Body of pancreas (tissue), 4 donors: ENCODE measurements around the gene PDHX. TPM values are rescaled to one million over a fixed set of nuclear protein-coding genes. Genes with fewer than 3 reads are reported as not detected.
"Not testable (repeated sequence)": the region's sequence is repeated elsewhere in the genome, so short reads cannot be mapped to it uniquely, and the experiment has no call there.

Experiments
- ATAC-seq: fragments of 150-250 bp; one replicate; pipeline ENCODE4 v1.9.1; 2016
- DNase-seq, 4 donors: peaks; one replicate each; pipeline ENCODE4 v3.0.0-alpha.2; 2019
- H3K27ac ChIP-seq, 4 donors: fragments of 200-600 bp; sonication (generic); 1 replicate in 3 of 4; 2 replicates in 1 of 4; pipeline versions ENCODE4 v1.5.1 to v1.6.1; 2016 to 2019; ENCODE audit warnings: mild to moderate bottlenecking in 1 of 4, mixed read lengths in 1 of 4, moderate library complexity in 1 of 4
- H3K27me3 ChIP-seq, 2 donors: fragments of 200-600 bp; sonication (generic); one replicate each; pipeline ENCODE4 v1.6.0; 2016; ENCODE audit warnings: mild to moderate bottlenecking in 1 of 2
- H3K36me3 ChIP-seq, 2 donors: fragments of 200-600 bp; sonication (generic); replicated peaks in 1 of 2; 2 replicates each; pipeline ENCODE4 v1.5.1; 2016; ENCODE audit warnings: low read depth in 2 of 2; ENCODE audit not compliant: insufficient read depth in 1 of 2
- H3K4me1 ChIP-seq: fragments of 200-600 bp; sonication (generic); one replicate; pipeline ENCODE4 v1.6.0; 2016
- H3K4me3 ChIP-seq, 2 donors: fragments of 200-600 bp; sonication (generic); 1 replicate in 1 of 2; 2 replicates in 1 of 2; pipeline ENCODE4 v1.5.1; 2016 to 2019
- H3K9me3 ChIP-seq, 3 donors: fragments of 200-600 bp; sonication (generic); 1 replicate in 2 of 3; 2 replicates in 1 of 3; pipeline ENCODE4 v1.5.1; 2016
- CTCF ChIP-seq, 7 experiments: fragments of 450-650 bp in 4 of 7; fragments of 200-600 bp in 3 of 7; sonication (generic) in 3 of 7; IDR thresholded peaks; one replicate each; pipeline ENCODE4 v1.5.1; 2016 to 2019; ENCODE audit warnings: antibody characterized with exemption in 7 of 7
- POLR2A ChIP-seq, 3 donors: fragments of 450-650 bp; IDR thresholded peaks; one replicate each; pipeline ENCODE4 v1.6.1; 2016; ENCODE audit warnings: antibody characterized with exemption in 3 of 3, mild to moderate bottlenecking in 2 of 3
- WGBS, 2 donors: methylation state at CpG; one replicate each; pipeline ENCODE4 v1.1.5; 2017; 5-methylcytosine and 5-hydroxymethylcytosine counted together
- intact Hi-C: fragments of 100-400 bp; cut with DNase I; formaldehyde crosslinking; loops from one replicate; pipeline ENCODE4 v1.15.1; 2023
- total RNA-seq, 2 donors: library from RNA; depleted of rRNA; stranded (reverse); fragments of >200 nt; gene quantifications; one replicate each; pipeline ENCODE4 v1.1.0, GENCODE V29; 2016

PDHX gene
- total RNA-seq, 2 donors from 2014 or later: 10.4 to 51.4 TPM

GRCh38 chr11:34909955-34910354, 6.5 kb upstream of the PDHX start:
- intact Hi-C loops: no loop called here
- DNase-seq (peak in 2 of 4 donors; percentile 28 to 31), ATAC-seq (peak; percentile 41)

GRCh38 chr11:34910817-34911216, 5.6 kb upstream of the PDHX start:
- Histone ChIP-seq H3K27me3 (no peaks in the 10 kb centered on the region), H3K9me3 (no peaks in the 10 kb centered on the region), H3K36me3 (no peaks in the 10 kb centered on the region), H3K4me1 (peaks cover 50% of the 10 kb centered on the region), H3K27ac (peak overlapping the region in 3 of 4 donors; percentile 45 to 71 (median 48)), H3K4me3 (no peak overlapping the region)
- peak in 1 of 4 donors; percentile 11 for DNase-seq
- ATAC-seq: no peak
- WGBS, 2 donors: 41 to 56% methylated on average over 1 of the region's 1 CpG
- intact Hi-C loops: no loop called here
- no peak for TF ChIP-seq CTCF (IDR thresholded peaks at IDR 0.05)
- TF ChIP-seq POLR2A (IDR thresholded peaks at IDR 0.05): no peak

More at GRCh38 chr11:34909955-34910354, 6.5 kb upstream of the PDHX start:
- Histone ChIP-seq H3K27me3 (no peaks in the 10 kb centered on the region), H3K4me1 (peaks cover 45% of the 10 kb centered on the region), H3K36me3 (no peaks in the 10 kb centered on the region), H3K27ac (peak overlapping the region in 3 of 4 donors; percentile 45 to 71 (median 48)), H3K9me3 (no peaks in the 10 kb centered on the region), H3K4me3 (no peak overlapping the region)
- TF ChIP-seq CTCF (IDR thresholded peaks at IDR 0.05) (no peak), POLR2A (IDR thresholded peaks at IDR 0.05) (no peak)
- 41 to 62% methylated on average over 4 of the region's 4 CpGs for WGBS, 2 donors

- Histone ChIP-seq H3K27ac (peak overlapping the region in 3 of 4 donors; percentile 45 to 71 (median 48)), H3K4me3 (no peak overlapping the region), H3K9me3 (no peaks in the 10 kb centered on the region), H3K36me3 (no peaks in the 10 kb centered on the region), H3K4me1 (peaks cover 50% of the 10 kb centered on the region), H3K27me3 (no peaks in the 10 kb centered on the region)
- WGBS, 2 donors: 73 to 76% methylated on average over 2 of the region's 2 CpGs
- intact Hi-C loops: no loop called here
- TF ChIP-seq POLR2A (IDR thresholded peaks at IDR 0.05) (no peak), CTCF (IDR thresholded peaks at IDR 0.05) (no peak)
- no peak for DNase-seq
- ATAC-seq: no peak
These were observed 4.7 kb upstream of the PDHX start for GRCh38 chr11:34911676-34912075.

- 90 to 99% methylated on average over 10 of the region's 10 CpGs for WGBS, 2 donors
- H3K36me3 ChIP-seq, H3K9me3 ChIP-seq, ATAC-seq, intact Hi-C loops, H3K27me3 ChIP-seq, H3K27ac ChIP-seq, H3K4me3 ChIP-seq, DNase-seq: not testable (repeated sequence)
- H3K4me1 ChIP-seq: peaks cover 62% of the 10 kb centered on the region
These were observed 2.9 kb upstream of the PDHX start for GRCh38 chr11:34913556-34913955.

DNA sequence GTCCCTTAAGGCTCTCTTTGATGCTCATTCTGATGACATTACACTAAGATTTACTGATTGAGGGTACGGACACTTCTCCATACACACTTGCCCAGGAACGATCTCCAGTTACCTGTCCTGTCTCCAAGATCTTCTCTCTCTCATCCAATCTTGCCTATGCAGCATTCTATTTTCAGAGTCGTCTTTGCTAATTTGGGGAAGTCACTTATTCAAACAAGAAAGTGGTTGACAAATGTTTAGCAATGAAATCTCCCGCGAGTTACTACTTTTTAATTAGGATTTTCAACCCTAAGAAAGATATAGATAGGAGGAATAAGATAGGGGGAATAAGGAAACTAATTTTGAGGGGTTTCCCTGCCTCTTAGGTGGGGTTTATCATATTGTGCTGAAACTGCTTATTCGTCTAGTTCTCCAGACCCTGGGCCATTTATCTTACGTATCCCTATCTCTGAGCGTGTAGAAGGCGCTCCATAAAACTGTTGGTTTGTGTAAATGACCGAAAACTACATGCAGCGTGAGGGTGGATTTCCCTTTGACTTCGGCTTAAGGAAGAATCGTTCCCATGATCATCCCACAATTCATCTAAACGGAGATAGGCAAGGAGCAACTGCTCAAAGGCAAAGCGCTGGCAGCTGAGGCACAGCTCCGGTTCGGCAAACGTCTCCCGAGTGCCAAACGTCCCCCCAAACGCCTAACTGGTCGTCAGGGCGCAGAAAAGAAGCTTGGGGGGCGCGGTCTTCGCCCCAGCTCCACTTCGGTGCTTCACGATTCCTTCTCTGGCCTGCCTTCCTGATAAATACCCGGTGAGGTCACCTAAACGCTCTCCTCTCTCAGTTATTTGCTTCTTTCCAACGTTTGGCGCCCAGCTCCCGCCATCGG, 1.0 kb upstream of the PDHX start:
- 5 to 8% methylated on average over 28 to 34 of the region's 34 CpGs for WGBS, 2 donors
- ATAC-seq: no peak
- intact Hi-C loops: no loop called here

More for the DNA sequence above, 1.0 kb upstream of the PDHX start:
- DNase-seq: no peak
- no peaks in the 10 kb centered on the region for H3K27me3 ChIP-seq
- no peaks in the 10 kb centered on the region for H3K9me3 ChIP-seq
- TF ChIP-seq POLR2A (IDR thresholded peaks at IDR 0.05): peak in 2 of 3 donors; percentile 63 to 71
- no peak for TF ChIP-seq CTCF (IDR thresholded peaks at IDR 0.05)
- H3K4me3 ChIP-seq: peak overlapping the region; percentile 91 to 96
- H3K4me1 ChIP-seq: peaks cover 49% of the 10 kb centered on the region
- peak overlapping the region; percentile 95 to 99 (median 96) for H3K27ac ChIP-seq
- peaks cover 0 to 1% of the 10 kb centered on the region in 2 donors for H3K36me3 ChIP-seq
